IMR-90 (cell line): ENCODE results near the gene BPTF. TPM values are rescaled to one million over a fixed set of nuclear protein-coding genes. Genes with fewer than 3 reads are reported as not detected.

Source experiments
- ATAC-seq: fragments of 200-7000 bp; cut with Tn5 transposase; 2 replicates; pipeline ENCODE4 v1.9.1; 2020; ENCODE audit warnings: low read depth, mild to moderate bottlenecking, moderate library complexity
- BruUV-seq: library from RNA; stranded (reverse); fragments of 400-500 nt; replicated peaks from 2 replicates; lab custom pipeline; 2021; lab: Mats Ljungman, UMichigan
- CTCF ChIA-PET: fragments of 300-600 bp; formaldehyde crosslinking; extraction: SDS; loops from one replicate; lab custom pipeline; 2021; ENCODE audit warnings: antibody characterized with exemption; lab: Yijun Ruan, JAX
- POLR2A ChIA-PET: fragments of 300-600 bp; sonication (Branson Sonifier 250); formaldehyde crosslinking; loops from one replicate; lab custom pipeline; 2022; ENCODE audit warnings: antibody characterized with exemption; ENCODE audit not compliant: unreplicated experiment; lab: Charles Lee
- DNase-seq: peaks from one replicate; pipeline ENCODE4 v3.0.0; 2013
- H2AFZ ChIP-seq: replicated peaks from 2 replicates; pipeline ENCODE3; 2013; ENCODE audit warnings: low read length, mild to moderate bottlenecking; ENCODE audit not compliant: poor library complexity
- H2AK5ac ChIP-seq: 2 replicates; pipeline ENCODE4 v1.6.1; 2013; ENCODE audit warnings: low read depth, low read length, inconsistent platforms
- H2AK9ac ChIP-seq: replicated peaks from 2 replicates; pipeline ENCODE3; 2013; ENCODE audit warnings: mild to moderate bottlenecking, low read depth, low read length, moderate library complexity; ENCODE audit not compliant: poor library complexity
- H2BK120ac ChIP-seq: 2 replicates; pipeline ENCODE4 v1.6.1; 2013; ENCODE audit warnings: low read depth, low read length, inconsistent platforms
- H2BK15ac ChIP-seq: 3 replicates; pipeline ENCODE4 v1.6.1; 2013; ENCODE audit warnings: low read depth, low read length, inconsistent platforms
- H2BK20ac ChIP-seq: 2 replicates; pipeline ENCODE4 v1.6.1; 2013; ENCODE audit warnings: low read depth, mild to moderate bottlenecking, inconsistent platforms, low read length, moderate library complexity
- H2BK5ac ChIP-seq: 2 replicates; pipeline ENCODE4 v1.6.1; 2013; ENCODE audit warnings: mild to moderate bottlenecking, low read depth, low read length, inconsistent platforms; ENCODE audit not compliant: poor library complexity, severe bottlenecking
- H3K14ac ChIP-seq: replicated peaks from 2 replicates; pipeline ENCODE4 v1.6.1; 2013; ENCODE audit warnings: low read depth, low read length, inconsistent platforms
- H3K18ac ChIP-seq: 2 replicates; pipeline ENCODE4 v1.6.1; 2013; ENCODE audit warnings: low read depth, low read length, control low read depth
- H3K23ac ChIP-seq: 2 replicates; pipeline ENCODE4 v1.6.1; 2013; ENCODE audit warnings: low read depth, low read length, inconsistent platforms
- H3K27ac ChIP-seq: 2 replicates; pipeline ENCODE4 v1.5.1; 2013; ENCODE audit warnings: mild to moderate bottlenecking, control low read depth, low read length; ENCODE audit not compliant: insufficient read depth
- H3K27me3 ChIP-seq: 2 replicates; pipeline ENCODE4 v1.6.1; 2013; ENCODE audit warnings: low read length; ENCODE audit not compliant: control insufficient read depth, insufficient read depth
- H3K36me3 ChIP-seq: 2 replicates; pipeline ENCODE4 v1.6.1; 2013; ENCODE audit warnings: low read length, mixed read lengths; ENCODE audit not compliant: control insufficient read depth, insufficient read depth
- H3K4ac ChIP-seq: 2 replicates; pipeline ENCODE4 v1.6.1; 2013; ENCODE audit warnings: low read depth, low read length, inconsistent platforms
- H3K4me1 ChIP-seq: 2 replicates; pipeline ENCODE4 v1.6.1; 2013; ENCODE audit warnings: low read length, mixed read lengths; ENCODE audit not compliant: control insufficient read depth, insufficient read depth
- H3K4me2 ChIP-seq: 2 replicates; pipeline ENCODE4 v1.6.1; 2013; ENCODE audit warnings: low read depth, mild to moderate bottlenecking, control low read depth, low read length, moderate library complexity
- H3K4me3 ChIP-seq: 2 replicates; pipeline ENCODE4 v1.5.1; 2013; ENCODE audit warnings: low read depth, mild to moderate bottlenecking, control low read depth, low read length, moderate library complexity; ENCODE audit not compliant: insufficient read depth
- H3K56ac ChIP-seq: 2 replicates; pipeline ENCODE4 v1.6.1; 2013; ENCODE audit warnings: low read length, inconsistent platforms; ENCODE audit not compliant: insufficient read depth; ENCODE audit errors: extremely low read depth
- H3K79me1 ChIP-seq, 2 experiments: 2 replicates each; pipeline ENCODE4 v1.6.1; 2013; ENCODE audit warnings: low read length in 2 of 2, inconsistent platforms in 1 of 2, low read depth in 1 of 2
- H3K9ac ChIP-seq: 2 replicates; pipeline ENCODE4 v1.6.1; 2013; ENCODE audit warnings: low read depth, low read length, control low read depth
- H3K9me1 ChIP-seq: 2 replicates; pipeline ENCODE4 v1.6.1; 2013; ENCODE audit warnings: low read length, inconsistent platforms; ENCODE audit not compliant: insufficient read depth
- H3K9me3 ChIP-seq: 2 replicates; pipeline ENCODE4 v1.6.1; 2013; ENCODE audit warnings: low read length; ENCODE audit not compliant: control insufficient read depth, insufficient read depth
- H4K20me1 ChIP-seq: 2 replicates; pipeline ENCODE4 v1.6.1; 2013; ENCODE audit warnings: low read length, inconsistent platforms; ENCODE audit not compliant: insufficient read depth
- H4K5ac ChIP-seq: 2 replicates; pipeline ENCODE4 v1.6.1; 2013; ENCODE audit warnings: mild to moderate bottlenecking, low read depth, low read length, control low read depth
- H4K8ac ChIP-seq, 2 experiments: 2 replicates each; pipeline ENCODE4 v1.6.1; 2013; ENCODE audit warnings: low read depth in 2 of 2, low read length in 2 of 2, control low read depth in 1 of 2, inconsistent platforms in 1 of 2
- H4K91ac ChIP-seq: 2 replicates; pipeline ENCODE4 v1.6.1; 2013; ENCODE audit warnings: low read depth, low read length, inconsistent platforms; ENCODE audit not compliant: insufficient read depth
- BHLHE40 ChIP-seq: fragments of 150-350 bp; IDR thresholded peaks from 2 replicates; pipeline ENCODE4 v1.6.1; 2016; ENCODE audit warnings: mild to moderate bottlenecking, low read depth, low read length
- CEBPB ChIP-seq: IDR thresholded peaks from 2 replicates; pipeline ENCODE4 v1.6.1; 2012; ENCODE audit warnings: low read depth, low read length, improper control_type of control experiment
- CHD1 ChIP-seq: IDR thresholded peaks from 2 replicates; pipeline ENCODE4 v1.6.1; 2012; ENCODE audit warnings: low read depth, low read length, improper control_type of control experiment
- ELK1 ChIP-seq: fragments of 150-350 bp; IDR thresholded peaks from 2 replicates; pipeline ENCODE4 v1.6.1; 2016; ENCODE audit warnings: low read depth, mild to moderate bottlenecking, low read length, moderate library complexity, borderline replicate concordance
- FOS ChIP-seq: fragments of 150-350 bp; IDR thresholded peaks from 2 replicates; pipeline ENCODE4 v1.6.1; 2016; ENCODE audit warnings: low read depth, low read length
- MAFK ChIP-seq: IDR thresholded peaks from 2 replicates; pipeline ENCODE4 v1.6.1; 2012; ENCODE audit warnings: low read depth, low read length, improper control_type of control experiment
- MAZ ChIP-seq: IDR thresholded peaks from 2 replicates; pipeline ENCODE4 v1.6.1; 2012; ENCODE audit warnings: low read depth, mild to moderate bottlenecking, low read length, improper control_type of control experiment, moderate library complexity, borderline replicate concordance
- NFE2L2 ChIP-seq: fragments of 150-350 bp; IDR thresholded peaks from 2 replicates; pipeline ENCODE4 v1.6.1; 2016; ENCODE audit warnings: low read depth, mild to moderate bottlenecking, low read length
- POLR2A ChIP-seq: IDR thresholded peaks from 2 replicates; pipeline ENCODE4 v1.6.1; 2012; ENCODE audit warnings: mild to moderate bottlenecking, low read depth, low read length
- RAD21 ChIP-seq: IDR thresholded peaks from 2 replicates; pipeline ENCODE4 v1.6.1; 2012; ENCODE audit warnings: low read length, improper control_type of control experiment
- RCOR1 ChIP-seq: IDR thresholded peaks from 2 replicates; pipeline ENCODE4 v1.6.1; 2012; ENCODE audit warnings: mild to moderate bottlenecking, low read length, improper control_type of control experiment; ENCODE audit not compliant: insufficient replicate concordance
- RFX5 ChIP-seq: IDR thresholded peaks from 2 replicates; pipeline ENCODE4 v1.8.0; 2012; ENCODE audit warnings: low read depth, mild to moderate bottlenecking, low read length, moderate library complexity
- SMC3 ChIP-seq: fragments of 150-350 bp; IDR thresholded peaks from 2 replicates; pipeline ENCODE4 v1.6.1; 2016; ENCODE audit warnings: low read depth, mild to moderate bottlenecking, antibody characterized with exemption, low read length, moderate library complexity
- WGBS, 2 experiments: methylation state at CpG; one replicate each; pipeline versions ENCODE4 v1.1.5 to v1.1.7; 2013; ENCODE audit warnings: missing lambda C conversion rate in 2 of 2; ENCODE audit not compliant: insufficient read length in 1 of 2; ENCODE audit errors: extremely low coverage in 2 of 2; 5-methylcytosine and 5-hydroxymethylcytosine counted together
- dilution Hi-C: fragments of 300-500 bp; cut with HindIII; formaldehyde crosslinking; loops from one replicate; pipeline ENCODE4 v1.14.3; 2018; ENCODE audit warnings: low sequenced_read_pairs; ENCODE audit not compliant: unreplicated experiment
- in situ Hi-C: fragments of 300-500 bp; cut with MboI; formaldehyde crosslinking; loops from 3 replicates; pipeline ENCODE4 v1.14.3; 2019; ENCODE audit warnings: low sequenced_read_pairs, inconsistent platforms, mixed read lengths
- intact Hi-C: fragments of 100-400 bp; cut with micrococcal nuclease; formaldehyde crosslinking; loops from 2 replicates; pipeline ENCODE4 v1.10.0; 2022
- polyA plus RNA-seq, 3 experiments: library from polyadenylated mRNA; depleted of rRNA; stranded (reverse); fragments of >200 nt; gene quantifications; 2 replicates each; pipeline ENCODE4 v1.2.3, GENCODE V29; 2012; ENCODE audit warnings: low replicate concordance in 1 of 3
- total RNA-seq: library from RNA; depleted of rRNA; stranded (reverse); fragments of >200 nt; gene quantifications from 2 replicates; pipeline ENCODE4 v1.2.3, GENCODE V29; 2012
- TF ChIP-seq, protein P1 (sequence below): fragments of 150-350 bp; IDR thresholded peaks from 2 replicates; pipeline ENCODE4 v1.6.1; 2017; ENCODE audit warnings: mild to moderate bottlenecking, antibody characterized with exemption, low read length, low read depth

Gene BPTF
- total and polyA plus RNA-seq, 2 of the 4 experiments (the other 2 are of a cell fraction): 32.3 to 35.7 TPM

GRCh38 chr17:67837965-67838364 is 12.7 kb downstream of the BPTF start:
- CTCF ChIA-PET: no interaction called here
- POLR2A ChIA-PET: no interaction called here

More at GRCh38 chr17:67837965-67838364, 12.7 kb downstream of the BPTF start:
- no TSS peak for BruUV-seq
- H3K9me1 ChIP-seq: peaks cover 6% of the 10 kb centered on the region
- no peak overlapping the region for H3K9ac ChIP-seq
- WGBS, 2 experiments: no CpG with 5 or more reads among the region's 2 CpGs
- DNase-seq (no peak), ATAC-seq (no peak)
- H3K4me2 ChIP-seq: no peak overlapping the region
- peaks cover 31% of the 10 kb centered on the region for H4K20me1 ChIP-seq
- H3K4me3 ChIP-seq: no peak overlapping the region
- H3K56ac ChIP-seq: no peak overlapping the region
- in situ Hi-C loops: no loop called here
- peak overlapping the region; percentile 46 for H3K23ac ChIP-seq
- no peak overlapping the region for H2AK9ac ChIP-seq
- no peaks in the 10 kb centered on the region for H3K27me3 ChIP-seq
- no peak overlapping the region for H3K27ac ChIP-seq
- 0 out of 2 replicates have a peak overlapping the region, but pooled peaks have one; percentile 31 for H3K14ac ChIP-seq
- dilution Hi-C loops: no loop called here
- H2AFZ ChIP-seq: no peak overlapping the region
- peaks cover 5% of the 10 kb centered on the region; the same call in 1 of the 2 replicates for H3K4me1 ChIP-seq
- H2AK5ac ChIP-seq: 0 out of 2 replicates have a peak overlapping the region, but pooled peaks have one; percentile 51
- H3K36me3 ChIP-seq: no peaks in the 10 kb centered on the region
- H2BK15ac ChIP-seq: peak overlapping the region; percentile 42; the same call in 1 of the 3 replicates
- no peak for TF ChIP-seq MAZ
- no peak for TF ChIP-seq FOS
- TF ChIP-seq CEBPB: no peak
- TF ChIP-seq MAFK: no peak
- no peak for TF ChIP-seq NFE2L2
- TF ChIP-seq RFX5: no peak
- TF ChIP-seq ELK1: no peak
- TF ChIP-seq RAD21: no peak
- TF ChIP-seq BHLHE40: no peak
- TF ChIP-seq RCOR1: no peak
- TF ChIP-seq, protein P1, sequence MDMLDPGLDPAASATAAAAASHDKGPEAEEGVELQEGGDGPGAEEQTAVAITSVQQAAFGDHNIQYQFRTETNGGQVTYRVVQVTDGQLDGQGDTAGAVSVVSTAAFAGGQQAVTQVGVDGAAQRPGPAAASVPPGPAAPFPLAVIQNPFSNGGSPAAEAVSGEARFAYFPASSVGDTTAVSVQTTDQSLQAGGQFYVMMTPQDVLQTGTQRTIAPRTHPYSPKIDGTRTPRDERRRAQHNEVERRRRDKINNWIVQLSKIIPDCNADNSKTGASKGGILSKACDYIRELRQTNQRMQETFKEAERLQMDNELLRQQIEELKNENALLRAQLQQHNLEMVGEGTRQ: no peak
- no peak for TF ChIP-seq CHD1
- TF ChIP-seq SMC3: no peak
- TF ChIP-seq POLR2A: no peak
- no peak overlapping the region for H3K4ac ChIP-seq
- no peak overlapping the region for H4K5ac ChIP-seq
- H3K9me3 ChIP-seq: no peaks in the 10 kb centered on the region
- H3K79me1 ChIP-seq: peaks cover 20 to 51% of the 10 kb centered on the region in 2 experiments
- H3K18ac ChIP-seq: no peak overlapping the region
- H4K8ac ChIP-seq: no peak overlapping the region
- H2BK120ac ChIP-seq: 0 out of 2 replicates have a peak overlapping the region, but pooled peaks have one; percentile 13
- peak overlapping the region; percentile 33 for H2BK5ac ChIP-seq
- H2BK20ac ChIP-seq: peak overlapping the region; percentile 47; the same call in 1 of the 2 replicates
- H4K91ac ChIP-seq: no peak overlapping the region
- intact Hi-C loops: loop anchor here (5.0 kb wide), 1 partner anchor 34 kb away; no protein-coding TSS in a partner anchor
